Effector memory CD4-positive, alpha-beta T cell (primary cell): ENCODE data around the gene TMEM222.

ENCODE experiments used
- DNase-seq, 3 donors: peaks; one replicate each; pipeline ENCODE4 v3.0.0-alpha.2; 2020
- H3K27ac ChIP-seq: 2 replicates; pipeline ENCODE4 v1.7.0; 2013; ENCODE audit warnings: mild to moderate bottlenecking, low read length, moderate library complexity; ENCODE audit not compliant: insufficient read depth, poor library complexity, severe bottlenecking
- H3K27me3 ChIP-seq: replicated peaks from 2 replicates; pipeline ENCODE4 v1.7.0; 2013; ENCODE audit warnings: mild to moderate bottlenecking, low read length; ENCODE audit not compliant: insufficient read depth, control insufficient read depth, poor library complexity, severe bottlenecking
- H3K36me3 ChIP-seq: 2 replicates; pipeline ENCODE4 v1.7.0; 2013; ENCODE audit warnings: mild to moderate bottlenecking, low read length, moderate library complexity; ENCODE audit not compliant: control insufficient read depth, insufficient read depth
- H3K4me1 ChIP-seq: 2 replicates; pipeline ENCODE4 v1.7.0; 2013; ENCODE audit warnings: low read length, mild to moderate bottlenecking; ENCODE audit not compliant: control insufficient read depth, insufficient read depth, poor library complexity, severe bottlenecking
- H3K4me3 ChIP-seq: 2 replicates; pipeline ENCODE4 v1.7.0; 2013; ENCODE audit warnings: low read length, low read depth, mild to moderate bottlenecking; ENCODE audit not compliant: insufficient read depth, poor library complexity, severe bottlenecking
- H3K9me3 ChIP-seq: 2 replicates; pipeline ENCODE4 v1.7.0; 2013; ENCODE audit warnings: mild to moderate bottlenecking, low read length, moderate library complexity; ENCODE audit not compliant: control insufficient read depth

Gene TMEM222

GRCh38 chr1:27339213-27339612 lies 17.2 kb downstream of the TMEM222 start:
- DNase-seq, result no peak
- H3K27ac ChIP-seq, result no peak overlapping the region
- H3K4me3 ChIP-seq, result no peak overlapping the region
- H3K4me1 ChIP-seq, result peaks cover 24% of the 10 kb centered on the region
- H3K9me3 ChIP-seq, result no peaks in the 10 kb centered on the region
- no peaks in the 10 kb centered on the region for H3K27me3 ChIP-seq
- H3K36me3 ChIP-seq, result peaks cover 22% of the 10 kb centered on the region

- Histone ChIP-seq H3K27ac (peak within 1 kb of the TSS; percentile 87), H3K9me3 (no peaks in the 10 kb centered on the region), H3K36me3 (peaks cover 6% of the 10 kb centered on the region), H3K27me3 (no peaks in the 10 kb centered on the region), H3K4me3 (peak within 1 kb of the TSS; percentile 82), H3K4me1 (peaks cover 32% of the 10 kb centered on the region)
- peak; percentile 38 to 54 (median 41) for DNase-seq
Measured at GRCh38 chr1:27341525-27342252, 19.7 kb downstream of the TMEM222 start, which contains the start of gene SYTL1. Gene SYTL1, plus strand, starts transcription at chr1:27342022. Its CDS starts 3,313 bp downstream, at chr1:27345335.

- H3K4me3 ChIP-seq, result peak overlapping the region; percentile 82
- H3K27me3 ChIP-seq, result no peaks in the 10 kb centered on the region
- peaks cover 10% of the 10 kb centered on the region for H3K36me3 ChIP-seq
- no peaks in the 10 kb centered on the region for H3K9me3 ChIP-seq
- peaks cover 32% of the 10 kb centered on the region for H3K4me1 ChIP-seq
- no peak for DNase-seq
- peak overlapping the region; percentile 87 for H3K27ac ChIP-seq
Measured at GRCh38 chr1:27342391-27342777, 20.4 kb downstream of the TMEM222 start.

- peak; percentile 69 to 79 (median 75) for DNase-seq
- Histone ChIP-seq H3K4me1 (peaks cover 32% of the 10 kb centered on the region), H3K4me3 (peak overlapping the region; percentile 82), H3K27ac (peak overlapping the region; percentile 87), H3K9me3 (no peaks in the 10 kb centered on the region), H3K36me3 (peaks cover 16% of the 10 kb centered on the region), H3K27me3 (no peaks in the 10 kb centered on the region)
Measured at GRCh38 chr1:27342778-27343638, 21.0 kb downstream of the TMEM222 start.

- H3K4me1 ChIP-seq, result peaks cover 32% of the 10 kb centered on the region
- DNase-seq, result no peak
- H3K36me3 ChIP-seq, result peaks cover 16% of the 10 kb centered on the region
- peak overlapping the region; percentile 87 for H3K27ac ChIP-seq
- no peaks in the 10 kb centered on the region for H3K9me3 ChIP-seq
- H3K4me3 ChIP-seq, result peak overlapping the region; percentile 82
- no peaks in the 10 kb centered on the region for H3K27me3 ChIP-seq
Measured at GRCh38 chr1:27343639-27344025, 21.7 kb downstream of the TMEM222 start.

- Histone ChIP-seq H3K4me1 (peaks cover 32% of the 10 kb centered on the region), H3K4me3 (no peak overlapping the region), H3K27me3 (no peaks in the 10 kb centered on the region), H3K9me3 (no peaks in the 10 kb centered on the region), H3K27ac (peak overlapping the region; percentile 8), H3K36me3 (peaks cover 27% of the 10 kb centered on the region)
- no peak for DNase-seq
Measured at GRCh38 chr1:27345272-27345671, 23.3 kb downstream of the TMEM222 start.

- peaks cover 24% of the 10 kb centered on the region for H3K4me1 ChIP-seq
- DNase-seq, result no peak
- H3K4me3 ChIP-seq, result no peak overlapping the region
- H3K36me3 ChIP-seq, result peaks cover 38% of the 10 kb centered on the region
- H3K27me3 ChIP-seq, result no peaks in the 10 kb centered on the region
- H3K9me3 ChIP-seq, result no peaks in the 10 kb centered on the region
- H3K27ac ChIP-seq, result no peak overlapping the region
Measured at GRCh38 chr1:27346357-27346756, 24.4 kb downstream of the TMEM222 start.

- no peak for DNase-seq
- H3K9me3 ChIP-seq, result no peaks in the 10 kb centered on the region
- H3K36me3 ChIP-seq, result peaks cover 42% of the 10 kb centered on the region
- H3K27ac ChIP-seq, result no peak overlapping the region
- no peaks in the 10 kb centered on the region for H3K27me3 ChIP-seq
- H3K4me3 ChIP-seq, result no peak overlapping the region
- H3K4me1 ChIP-seq, result peaks cover 18% of the 10 kb centered on the region
Measured at GRCh38 chr1:27346991-27347624, 25.1 kb downstream of the TMEM222 start.

GRCh38 chr1:27348861-27349783 lies 27.2 kb downstream of the TMEM222 start:
- Histone ChIP-seq H3K27ac (peak overlapping the region; percentile 48), H3K4me1 (peaks cover 9% of the 10 kb centered on the region), H3K36me3 (peaks cover 52% of the 10 kb centered on the region), H3K27me3 (no peaks in the 10 kb centered on the region), H3K9me3 (no peaks in the 10 kb centered on the region), H3K4me3 (peak overlapping the region; percentile 12)
- DNase-seq, result no peak
